ENCODE measurements around the gene GAK. TPM values are rescaled to one million over a fixed set of nuclear protein-coding genes. Genes with fewer than 3 reads are reported as not detected.

GAK gene
- total and polyA plus RNA-seq, 2 of the 13 experiments (the other 11 are each of a cell fraction or from before 2014, with no cell fraction given) = 17.5 to 44.3 TPM

DNA sequence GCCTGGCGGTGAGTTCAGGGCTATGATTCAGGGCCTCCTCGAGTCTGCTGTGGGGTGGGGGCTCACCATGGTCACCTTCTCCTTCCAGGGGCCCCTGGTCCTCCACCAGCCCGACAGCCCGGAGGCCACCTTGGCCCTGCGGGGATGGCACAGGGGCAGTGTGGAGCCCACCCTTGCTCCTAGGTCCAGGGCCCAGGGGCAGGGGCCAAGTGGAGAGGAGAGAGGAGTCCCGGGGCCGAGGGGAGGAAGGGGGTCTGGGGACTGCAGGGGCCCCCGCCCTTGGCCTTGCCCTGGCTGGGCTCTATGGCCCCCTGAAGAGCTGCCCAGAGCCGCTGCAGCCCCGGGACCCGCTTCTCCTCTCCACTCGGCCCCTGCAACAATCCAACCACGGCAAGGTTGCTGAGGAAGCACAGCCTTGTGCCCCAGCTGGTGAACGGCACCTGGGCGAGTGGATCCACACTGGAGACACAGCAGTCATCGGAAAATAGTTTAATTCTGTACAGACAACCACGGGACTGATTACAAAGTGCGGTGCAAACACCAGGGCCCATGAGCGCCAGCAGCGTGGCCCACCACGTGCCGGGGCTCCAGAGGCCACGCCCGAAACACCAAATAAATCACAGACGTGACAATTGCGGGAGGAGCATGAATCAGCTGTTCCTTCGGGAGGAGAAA is 83.2 kb downstream of the GAK start:
- no peak for DNase-seq (ENCODE audit: low spot score)
- Histone ChIP-seq H2AFZ (ENCODE audit: low read length) (no peak overlapping the region), H3K9me3 (ENCODE audit: low read length) (no peaks in the 10 kb centered on the region), H4K20me1 (ENCODE audit: insufficient read depth, low read length) (no peaks in the 10 kb centered on the region), H3K4me1 (ENCODE audit: insufficient read depth, low read length) (no peaks in the 10 kb centered on the region), H3K9ac (ENCODE audit: insufficient read depth, low read depth, low read length) (no peak overlapping the region), H3K27me3 (ENCODE audit: control insufficient read depth in 1 of 2, insufficient read depth in 2 of 2, low read length in 2 of 2) (no peaks in the 10 kb centered on the region), H3K79me2 (ENCODE audit: insufficient read depth, low read length) (no peaks in the 10 kb centered on the region), H3K4me2 (ENCODE audit: low read depth, low read length) (no peak overlapping the region), H3K27ac (ENCODE audit: extremely low read length, insufficient read depth, low read length) (no peak overlapping the region), H3K36me3 (replicated peaks in 1 of 2; ENCODE audit: control insufficient read depth in 1 of 2, insufficient read depth in 2 of 2, low read length in 2 of 2) (peaks cover 2 to 15% of the 10 kb centered on the region in 2 experiments; a peak in 4 of 5 replicates), H3K4me3 (replicated peaks in 1 of 3; ENCODE audit: insufficient read depth in 1 of 3, low read depth in 2 of 3, low read length in 3 of 3) (no peak overlapping the region)
- BruUV-seq (replicated peaks) = no TSS peak
- intact Hi-C loops (cut with micrococcal nuclease; ENCODE audit: unreplicated experiment) = no loop called here
- CTCF ChIA-PET (ENCODE audit: low intra/inter-chr PET ratio, low total read pairs) = no interaction called here
- POLR2A ChIA-PET = no interaction called here
- FAIRE-seq = no peak
- ATAC-seq = no peak
- TF ChIP-seq ZBTB8A (CRISPR knock-in tag; IDR thresholded peaks at IDR 0.05; ENCODE audit: borderline replicate concordance, low read depth) = no peak
- no peak for TF ChIP-seq RBM39 (IDR thresholded peaks at IDR 0.05; ENCODE audit: low read depth, low read length, poor library complexity, severe bottlenecking)
- TF ChIP-seq ZNF180 (CRISPR knock-in tag; IDR thresholded peaks at IDR 0.05; ENCODE audit: borderline replicate concordance, low read depth) = no peak
- TF ChIP-seq, protein P1, sequence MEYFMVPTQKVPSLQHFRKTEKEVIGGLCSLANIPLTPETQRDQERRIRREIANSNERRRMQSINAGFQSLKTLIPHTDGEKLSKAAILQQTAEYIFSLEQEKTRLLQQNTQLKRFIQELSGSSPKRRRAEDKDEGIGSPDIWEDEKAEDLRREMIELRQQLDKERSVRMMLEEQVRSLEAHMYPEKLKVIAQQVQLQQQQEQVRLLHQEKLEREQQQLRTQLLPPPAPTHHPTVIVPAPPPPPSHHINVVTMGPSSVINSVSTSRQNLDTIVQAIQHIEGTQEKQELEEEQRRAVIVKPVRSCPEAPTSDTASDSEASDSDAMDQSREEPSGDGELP (IDR thresholded peaks at IDR 0.05; ENCODE audit: borderline replicate concordance, low read depth) = no peak
- TF ChIP-seq CBFB (CRISPR knock-in tag; IDR thresholded peaks at IDR 0.05) = no peak
- TF ChIP-seq RNF2 (conservative IDR thresholded peaks at IDR 0.05; ENCODE audit: low read depth) = no peak
- TF ChIP-seq, protein P2, sequence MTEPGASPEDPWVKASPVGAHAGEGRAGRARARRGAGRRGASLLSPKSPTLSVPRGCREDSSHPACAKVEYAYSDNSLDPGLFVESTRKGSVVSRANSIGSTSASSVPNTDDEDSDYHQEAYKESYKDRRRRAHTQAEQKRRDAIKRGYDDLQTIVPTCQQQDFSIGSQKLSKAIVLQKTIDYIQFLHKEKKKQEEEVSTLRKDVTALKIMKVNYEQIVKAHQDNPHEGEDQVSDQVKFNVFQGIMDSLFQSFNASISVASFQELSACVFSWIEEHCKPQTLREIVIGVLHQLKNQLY (CRISPR knock-in tag; IDR thresholded peaks at IDR 0.05) = no peak
- no peak for TF ChIP-seq PHB2 (IDR thresholded peaks at IDR 0.05; ENCODE audit: partially characterized antibody)
- no peak for TF ChIP-seq ZNF253 (CRISPR knock-in tag; IDR thresholded peaks at IDR 0.05; ENCODE audit: borderline replicate concordance)
- no peak for TF ChIP-seq ATF2 (CRISPR knock-in tag; IDR thresholded peaks at IDR 0.05)
- no peak for TF ChIP-seq LBX2 (CRISPR knock-in tag; IDR thresholded peaks at IDR 0.05; ENCODE audit: borderline replicate concordance)
- TF ChIP-seq MEIS1 (CRISPR knock-in tag; IDR thresholded peaks at IDR 0.05; ENCODE audit: borderline replicate concordance) = no peak
- TF ChIP-seq HDAC1 (CRISPR knock-in tag; IDR thresholded peaks at IDR 0.05) = no peak
- TF ChIP-seq ZBTB43 (CRISPR knock-in tag; conservative IDR thresholded peaks at IDR 0.05) = no peak
- TF ChIP-seq HBP1 (CRISPR knock-in tag; IDR thresholded peaks at IDR 0.05; ENCODE audit: low read depth) = no peak
- no peak for TF ChIP-seq PLRG1 (conservative IDR thresholded peaks at IDR 0.05)
- no peak for TF ChIP-seq WIZ (CRISPR knock-in tag; IDR thresholded peaks at IDR 0.05)
- no peak for TF ChIP-seq EED (CRISPR knock-in tag; IDR thresholded peaks at IDR 0.05)
- TF ChIP-seq PCBP1 (IDR thresholded peaks at IDR 0.05; ENCODE audit: borderline replicate concordance, low read depth, low read length) = no peak
- no peak for TF ChIP-seq IRF2 (CRISPR knock-in tag; IDR thresholded peaks at IDR 0.05)
- 97% methylated on average over 17 of the region's 27 CpGs for WGBS (ENCODE audit: low lambda C conversion rate)
- in situ Hi-C loops (cut with HindIII; ENCODE audit: extremely low pct_ligation_motif_present, low pct_unique_long_range_greater_than_20kb) = no loop called here
